Activated T-helper 2 cell treated with anti-CD3 and anti-CD28 coated beads, Interferon-gamma antibody, Interleukin-2, Interleukin-4, amounts not matched to agents 10 μg/mL and 5 μg/mL and 100 μg/mL, durations not matched to agents 14 hours and 24 hours and 36 hours (primary cell): ENCODE results near the gene PVALEF. TPM values are rescaled to one million over a fixed set of nuclear protein-coding genes. Genes with fewer than 3 reads are reported as not detected.
A peak's percentile ranks its signal among the peaks of the same experiment; 100 is the strongest.
"Not testable (repeated sequence)": the region's sequence is repeated elsewhere in the genome, so short reads cannot be mapped to it uniquely, and the experiment has no call there.

Experiments
- DNase-seq: peaks from one replicate; pipeline ENCODE4 v3.0.0; 2021; ENCODE audit warnings: low spot score
- H3K27ac Mint-ChIP-seq: one replicate; pipeline ENCODE4 v1.8.0; 2021; ENCODE audit warnings: mixed read lengths
- H3K27me3 Mint-ChIP-seq: one replicate; pipeline ENCODE4 v1.8.0; 2021; ENCODE audit warnings: low read depth, mixed read lengths
- H3K36me3 Mint-ChIP-seq: one replicate; pipeline ENCODE4 v1.8.0; 2021; ENCODE audit warnings: low read depth, mixed read lengths
- H3K4me1 Mint-ChIP-seq: one replicate; pipeline ENCODE4 v1.8.0; 2021; ENCODE audit warnings: low read depth, mixed read lengths
- H3K4me3 Mint-ChIP-seq: one replicate; pipeline ENCODE4 v1.8.0; 2021; ENCODE audit warnings: low read depth, mild to moderate bottlenecking, moderate library complexity, mixed read lengths
- H3K9me3 Mint-ChIP-seq: one replicate; pipeline ENCODE4 v1.8.0; 2021; ENCODE audit warnings: mixed read lengths
- intact Hi-C: fragments of 100-400 bp; cut with micrococcal nuclease; formaldehyde crosslinking; loops from one replicate; pipeline ENCODE4 v1.15.1; 2023
- total RNA-seq: library from RNA; stranded (reverse); gene quantifications from 2 replicates; pipeline ENCODE4 v1.2.3, GENCODE V29; 2022

Gene PVALEF
- total RNA-seq, 1 donor from 2014 or later: not detected

DNA sequence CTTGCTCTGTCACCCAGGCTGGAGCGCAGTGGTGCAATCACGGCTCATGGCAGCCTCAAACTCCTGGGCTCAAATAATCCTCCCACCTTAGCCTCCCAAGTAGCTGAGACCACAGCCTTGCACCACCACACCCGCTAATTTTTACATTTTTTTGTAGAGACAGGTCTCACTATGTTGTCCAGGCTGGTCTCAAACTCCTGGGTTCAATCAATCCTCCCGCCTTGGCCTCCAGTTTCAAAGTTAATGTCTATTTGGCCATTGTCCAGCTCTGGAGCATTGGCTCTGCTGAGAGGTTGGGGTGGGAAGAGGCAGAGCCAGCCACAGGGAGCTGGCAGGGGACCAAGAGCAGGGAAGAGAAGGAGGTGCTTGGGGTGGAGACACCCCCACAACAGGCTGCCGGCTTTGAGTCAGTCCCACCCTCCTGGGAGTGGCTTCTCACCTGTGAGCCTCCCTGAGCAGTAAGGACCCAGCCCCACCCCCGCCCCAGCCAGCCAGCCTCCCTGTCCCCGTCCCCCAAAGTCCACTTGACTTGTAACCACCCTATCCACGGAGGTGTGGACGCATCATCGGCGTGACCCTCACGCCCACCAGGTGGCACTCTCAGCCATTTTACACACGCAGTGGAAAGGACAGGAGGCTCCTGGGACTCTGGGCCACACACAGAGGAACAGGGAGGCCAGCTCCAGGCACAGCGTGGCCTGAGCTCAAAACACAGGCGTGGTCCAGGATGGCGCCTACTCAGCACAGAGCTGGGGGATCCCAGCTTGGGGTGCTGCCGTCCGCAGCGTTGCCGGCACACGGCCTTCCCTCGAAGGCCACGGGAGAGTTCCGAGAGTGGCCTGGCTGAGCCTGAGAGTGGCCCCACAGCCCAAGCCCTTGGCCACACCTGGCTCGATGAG is 22.8 kb upstream of the PVALEF start:
- Mint-ChIP-seq H3K27me3 (no peaks in the 10 kb centered on the region), H3K27ac (no peak overlapping the region), H3K4me3 (no peak overlapping the region), H3K4me1 (no peaks in the 10 kb centered on the region), H3K9me3 (peaks cover 16% of the 10 kb centered on the region), H3K36me3 (no peaks in the 10 kb centered on the region)
- intact Hi-C loops: loop anchor here (5.0 kb wide), 1 partner anchor 100 kb away; no protein-coding TSS in a partner anchor
- peak; percentile 43 for DNase-seq

DNA sequence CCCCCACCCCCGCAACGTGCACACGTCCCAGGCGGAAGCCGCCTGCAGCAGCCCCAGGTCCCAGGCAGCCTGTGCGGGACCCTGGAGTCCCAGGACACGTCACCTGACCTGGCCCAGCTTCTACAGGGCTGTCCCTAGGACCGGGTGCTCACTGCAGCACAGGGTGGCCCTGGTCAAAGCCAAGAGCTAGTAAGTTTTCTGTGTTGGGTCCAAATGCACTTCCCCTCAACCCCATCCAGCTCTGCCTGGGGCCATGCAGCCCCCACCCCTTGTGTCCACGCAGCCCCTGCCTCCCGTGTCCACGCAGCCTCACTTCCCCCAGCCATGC is 22.1 kb upstream of the PVALEF start:
- Mint-ChIP-seq H3K27ac (no peak overlapping the region), H3K27me3 (no peaks in the 10 kb centered on the region), H3K9me3 (peaks cover 10% of the 10 kb centered on the region), H3K4me3 (no peak overlapping the region), H3K36me3 (no peaks in the 10 kb centered on the region), H3K4me1 (no peaks in the 10 kb centered on the region)
- intact Hi-C loops: loop anchor here (5.0 kb wide), 1 partner anchor 99 kb away; no protein-coding TSS in a partner anchor
- DNase-seq: no peak

GRCh38 chr17:81143717-81144422 is 21.4 kb upstream of the PVALEF start:
- H3K9me3 Mint-ChIP-seq: peaks cover 3% of the 10 kb centered on the region

GRCh38 chr17:81144423-81144781 is 20.9 kb upstream of the PVALEF start:
- Mint-ChIP-seq H3K9me3 (no peaks in the 10 kb centered on the region), H3K4me3 (no peak overlapping the region), H3K27ac (no peak overlapping the region), H3K36me3 (no peaks in the 10 kb centered on the region), H3K4me1 (no peaks in the 10 kb centered on the region), H3K27me3 (no peaks in the 10 kb centered on the region)
- DNase-seq: no peak
- intact Hi-C loops: loop anchor here (5.0 kb wide), 1 partner anchor 98 kb away; no protein-coding TSS in a partner anchor

More at GRCh38 chr17:81143717-81144422, 21.4 kb upstream of the PVALEF start:
- no peak overlapping the region for H3K4me3 Mint-ChIP-seq
- no peak overlapping the region for H3K27ac Mint-ChIP-seq
- H3K27me3 Mint-ChIP-seq: no peaks in the 10 kb centered on the region
- intact Hi-C loops: loop anchor here (5.0 kb wide), 1 partner anchor 98 kb away; no protein-coding TSS in a partner anchor
- no peaks in the 10 kb centered on the region for H3K4me1 Mint-ChIP-seq
- H3K36me3 Mint-ChIP-seq: no peaks in the 10 kb centered on the region
- no peak for DNase-seq

DNA sequence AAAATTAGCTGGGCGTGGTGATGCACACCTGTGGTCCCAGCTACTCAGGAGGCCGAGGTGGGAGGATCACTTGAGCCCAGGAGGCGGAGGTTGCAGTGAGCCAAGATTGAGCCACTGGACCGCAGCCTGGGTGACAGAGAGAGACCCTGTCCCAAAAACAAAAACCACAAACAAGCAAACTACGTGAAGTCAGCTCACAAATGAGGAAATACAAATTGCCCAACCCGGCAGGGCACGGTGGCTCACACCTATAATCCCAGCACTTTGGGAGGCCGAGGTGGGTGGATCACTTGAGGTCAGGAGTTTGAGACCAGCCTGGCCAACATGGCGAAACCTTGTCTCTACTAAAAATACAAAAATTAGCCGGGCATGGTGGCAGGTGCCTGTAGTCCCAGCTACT is 19.1 kb upstream of the PVALEF start:
- H3K36me3 Mint-ChIP-seq, H3K27ac Mint-ChIP-seq, intact Hi-C loops, DNase-seq, H3K4me1 Mint-ChIP-seq, H3K27me3 Mint-ChIP-seq, H3K9me3 Mint-ChIP-seq, H3K4me3 Mint-ChIP-seq: not testable (repeated sequence)

GRCh38 chr17:81147701-81148100 is 17.6 kb upstream of the PVALEF start:
- no peaks in the 10 kb centered on the region for H3K36me3 Mint-ChIP-seq
- H3K4me1 Mint-ChIP-seq: no peaks in the 10 kb centered on the region
- H3K4me3 Mint-ChIP-seq: no peak overlapping the region
- H3K27ac Mint-ChIP-seq: no peak overlapping the region
- H3K9me3 Mint-ChIP-seq: no peaks in the 10 kb centered on the region
- no peak for DNase-seq
- no peaks in the 10 kb centered on the region for H3K27me3 Mint-ChIP-seq
- intact Hi-C loops: no loop called here

DNA sequence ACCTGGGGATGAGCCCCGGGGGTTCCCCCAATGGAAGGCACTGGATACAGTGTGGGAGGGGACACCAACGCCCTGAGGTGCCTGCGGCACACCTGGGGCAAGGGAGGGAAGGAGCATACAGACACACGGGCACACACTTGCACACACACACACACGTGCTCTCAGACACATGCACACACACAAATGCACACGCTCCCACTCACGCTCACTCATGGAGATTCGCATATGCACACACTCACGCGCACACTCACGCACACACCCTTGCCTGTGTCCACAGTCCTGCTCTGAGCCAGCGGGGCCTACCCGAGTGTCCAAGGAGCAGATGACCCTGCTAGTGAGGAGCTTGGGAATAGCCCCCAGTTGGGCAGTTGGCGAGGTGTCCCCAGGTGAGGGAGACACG is 16.7 kb upstream of the PVALEF start:
- Mint-ChIP-seq H3K36me3 (no peaks in the 10 kb centered on the region), H3K4me1 (no peaks in the 10 kb centered on the region), H3K4me3 (no peak overlapping the region), H3K9me3 (no peaks in the 10 kb centered on the region), H3K27ac (no peak overlapping the region), H3K27me3 (no peaks in the 10 kb centered on the region)
- intact Hi-C loops: no loop called here
- no peak for DNase-seq

DNA sequence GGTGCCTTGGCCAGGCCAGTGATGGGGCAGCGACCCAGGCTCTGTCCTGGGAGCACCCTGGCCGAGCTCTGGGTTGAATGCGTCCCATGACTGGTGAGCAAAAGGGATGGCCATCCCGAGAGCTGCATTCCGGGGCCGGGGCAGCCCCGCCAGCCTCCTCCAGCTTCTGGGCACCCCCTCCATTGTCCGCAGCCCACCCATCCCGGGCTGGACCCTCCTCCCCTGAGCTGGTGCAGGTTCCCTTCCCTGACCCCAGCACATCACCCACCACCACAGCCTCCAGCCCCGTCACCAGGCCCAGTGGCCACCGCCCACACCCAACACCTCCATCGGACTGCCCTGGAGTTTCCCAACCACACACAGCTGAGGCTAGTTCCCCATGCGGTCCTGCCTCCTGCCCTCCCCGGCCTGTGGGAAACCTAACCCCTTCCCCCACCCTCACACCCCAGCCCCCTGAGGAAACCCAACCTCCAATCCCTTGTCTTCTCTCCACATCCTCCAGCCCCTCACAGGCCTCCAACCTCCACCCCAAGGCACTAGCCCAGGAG is 16.2 kb upstream of the PVALEF start:
- intact Hi-C loops: no loop called here
- Mint-ChIP-seq H3K4me1 (no peaks in the 10 kb centered on the region), H3K27ac (no peak overlapping the region)

GRCh38 chr17:81150377-81151077 is 14.8 kb upstream of the PVALEF start:
- no peaks in the 10 kb centered on the region for H3K27me3 Mint-ChIP-seq
- no peaks in the 10 kb centered on the region for H3K4me1 Mint-ChIP-seq
- intact Hi-C loops: no loop called here
- no peak overlapping the region for H3K4me3 Mint-ChIP-seq
- H3K9me3 Mint-ChIP-seq: no peaks in the 10 kb centered on the region
- H3K36me3 Mint-ChIP-seq: no peaks in the 10 kb centered on the region
- H3K27ac Mint-ChIP-seq: no peak overlapping the region
- DNase-seq: no peak

More for the DNA sequence above, 16.2 kb upstream of the PVALEF start:
- Mint-ChIP-seq H3K4me3 (no peak overlapping the region), H3K27me3 (no peaks in the 10 kb centered on the region), H3K9me3 (no peaks in the 10 kb centered on the region), H3K36me3 (no peaks in the 10 kb centered on the region)
- DNase-seq: no peak

GRCh38 chr17:81151278-81151677 is 14.0 kb upstream of the PVALEF start:
- Mint-ChIP-seq H3K36me3 (no peaks in the 10 kb centered on the region), H3K4me1 (no peaks in the 10 kb centered on the region), H3K27ac (no peak overlapping the region), H3K9me3 (no peaks in the 10 kb centered on the region), H3K27me3 (no peaks in the 10 kb centered on the region), H3K4me3 (no peak overlapping the region)
- intact Hi-C loops: no loop called here
- no peak for DNase-seq

- Mint-ChIP-seq H3K9me3 (no peaks in the 10 kb centered on the region), H3K36me3 (no peaks in the 10 kb centered on the region), H3K27me3 (no peaks in the 10 kb centered on the region)
Observed at GRCh38 chr17:81152288-81152828, 12.9 kb upstream of the PVALEF start.

DNA sequence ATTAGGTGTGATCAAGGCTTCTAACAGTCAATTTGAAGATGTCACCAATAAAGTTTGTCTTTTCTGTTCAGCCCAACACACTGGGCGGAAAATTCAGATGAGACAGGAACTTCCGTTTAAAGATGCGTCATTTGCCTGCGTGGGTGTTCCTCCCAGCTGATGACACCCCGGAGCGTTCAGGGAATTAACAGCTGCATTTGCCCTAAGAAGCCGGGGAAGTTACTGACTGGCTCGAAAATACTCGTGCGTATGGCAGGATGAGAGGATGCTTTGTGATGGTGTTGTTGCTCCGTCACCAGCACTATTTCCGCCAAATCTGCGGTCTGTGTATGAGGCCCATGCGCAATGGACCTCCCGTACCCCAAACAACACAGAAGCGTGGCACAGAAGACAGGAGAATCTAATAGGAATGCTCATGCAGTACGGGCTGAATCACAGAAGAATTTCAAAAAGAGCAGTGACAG is 11.9 kb upstream of the PVALEF start:
- no peak overlapping the region for H3K4me3 Mint-ChIP-seq
- no peaks in the 10 kb centered on the region for H3K36me3 Mint-ChIP-seq
- no peak for DNase-seq
- no peaks in the 10 kb centered on the region for H3K4me1 Mint-ChIP-seq
- no peaks in the 10 kb centered on the region for H3K9me3 Mint-ChIP-seq
- no peak overlapping the region for H3K27ac Mint-ChIP-seq
- no peaks in the 10 kb centered on the region for H3K27me3 Mint-ChIP-seq
- intact Hi-C loops: no loop called here

More at GRCh38 chr17:81152288-81152828, 12.9 kb upstream of the PVALEF start:
- no peaks in the 10 kb centered on the region for H3K4me1 Mint-ChIP-seq
- H3K27ac Mint-ChIP-seq: no peak overlapping the region
- intact Hi-C loops: no loop called here
- DNase-seq: no peak
- no peak overlapping the region for H3K4me3 Mint-ChIP-seq
